ENCODE measurements around the gene NPW. TPM values are rescaled to one million over a fixed set of nuclear protein-coding genes. Genes with fewer than 3 reads are reported as not detected.

Gene NPW
- total and polyA plus RNA-seq, 9 of the 15 experiments (the other 6 are each of a cell fraction or from before 2014, with no cell fraction given): 0.14 to 4.0 (median 2.6) TPM; not detected in 4

- H3K79me2 ChIP-seq (ENCODE audit: control insufficient read depth, insufficient read depth, low read length): peaks cover 31% of the 10 kb centered on the region
- no peaks in the 10 kb centered on the region for H3K9me1 ChIP-seq (ENCODE audit: control insufficient read depth, insufficient read depth, low read length)
- H4K20me1 ChIP-seq (replicated peaks; ENCODE audit: control insufficient read depth, insufficient read depth, low read length): no peaks in the 10 kb centered on the region; the same call in 1 of the 2 replicates
- H3K36me3 ChIP-seq (ENCODE audit: control insufficient read depth, insufficient read depth, low read length): peaks cover 22% of the 10 kb centered on the region; the same call in 1 of the 3 replicates
- peak overlapping the region; percentile 41 to 89 for H3K9ac ChIP-seq (ENCODE audit: insufficient read depth in 1 of 2, low read depth in 2 of 2, low read length in 2 of 2)
- H3K4me2 ChIP-seq (ENCODE audit: insufficient read depth, low read length): peak overlapping the region; percentile 69
- ATAC-seq: peak; percentile 1; the same call in 1 of the 3 replicates
- CTCF ChIA-PET (ENCODE audit: low intra/inter-chr PET ratio): no interaction called here
- peak overlapping the region; percentile 78 for H3K27ac ChIP-seq (ENCODE audit: extremely low read depth, low read depth, low read length)
- H2AFZ ChIP-seq (ENCODE audit: low read depth, low read length): peak overlapping the region; percentile 95
- BruUV-seq (replicated peaks): TSS peak; percentile 90
- H3K4me1 ChIP-seq (replicated peaks in 1 of 2; ENCODE audit: control insufficient read depth in 2 of 2, insufficient read depth in 2 of 2, low read length in 2 of 2): peaks cover 29 to 59% of the 10 kb centered on the region in 2 experiments
- POLR2A ChIA-PET: interaction anchor here (0.5 to 5.5 kb wide), 3 partner anchors 14 to 26 kb away, joined by 3 to 50 read pairs (median 4); partner anchors contain the start of genes RNF151 and RPS2
- in situ Hi-C loops (cut with MboI): no loop called here
- DNase-seq (ENCODE audit: extremely low read depth in 1 of 4, low spot score in 3 of 4): no peak
- no peak overlapping the region for H3K4me3 ChIP-seq
- 50% methylated on average over 16 of the region's 22 CpGs for WGBS (ENCODE audit: insufficient coverage, low coverage, missing lambda C conversion rate)
- intact Hi-C loops (cut with micrococcal nuclease): no loop called here
- no peak for FAIRE-seq
- no peaks in the 10 kb centered on the region for H3K27me3 ChIP-seq (ENCODE audit: control insufficient read depth in 2 of 2, insufficient read depth in 2 of 2, low read length in 2 of 2)
- H3K9me3 ChIP-seq (replicated peaks; ENCODE audit: control insufficient read depth, insufficient read depth, low read depth, low read length): no peaks in the 10 kb centered on the region
- TF ChIP-seq KAT2B (IDR thresholded peaks at IDR 0.05; ENCODE audit: low read depth, low read length) (no peak), CBX8 (IDR thresholded peaks at IDR 0.05; ENCODE audit: borderline replicate concordance, extremely low read depth, low read depth, low read length, poor library complexity, severe bottlenecking) (no peak), AFF4 (CRISPR knock-in tag; IDR thresholded peaks at IDR 0.05) (no peak; the same call in 1 of the 2 replicates), BRD4 (IDR thresholded peaks at IDR 0.05) (no peak), COPS2 (conservative IDR thresholded peaks at IDR 0.05) (no peak), POU5F1 (IDR thresholded peaks at IDR 0.05; ENCODE audit: borderline replicate concordance, low read depth, low read length, partially characterized antibody) (no peak), ZNF121 (CRISPR knock-in tag; conservative IDR thresholded peaks at IDR 0.05) (no peak), CEBPB (tag; IDR thresholded peaks at IDR 0.05) (no peak), CLOCK (CRISPR knock-in tag; IDR thresholded peaks at IDR 0.05; ENCODE audit: borderline replicate concordance) (no peak), HMGXB4 (CRISPR knock-in tag; IDR thresholded peaks at IDR 0.05) (0 out of 2 replicates have a peak, but pooled peaks have one; percentile 18), ZBTB1 (CRISPR knock-in tag; IDR thresholded peaks at IDR 0.05; ENCODE audit: borderline replicate concordance, low read depth) (0 out of 2 replicates have a peak, but pooled peaks have one; percentile 16), MAZ (CRISPR knock-in tag; conservative IDR thresholded peaks at IDR 0.05 in 1 of 2, IDR thresholded peaks at IDR 0.05 in 1 of 2) (no peak)
These were observed 28.0 kb upstream of the NPW start for GRCh38 chr16:1991588-1991947.

All from K562 (cell line).